OCI-LY7 (cell line): ENCODE results near the gene CEP95. TPM values are rescaled to one million over a fixed set of nuclear protein-coding genes. Genes with fewer than 3 reads are reported as not detected.
A peak's percentile ranks its signal among the peaks of the same experiment; 100 is the strongest.
"Not testable (repeated sequence)": the region's sequence is repeated elsewhere in the genome, so short reads cannot be mapped to it uniquely, and the experiment has no call there.

Experiments used
- BruUV-seq: library from RNA; stranded (reverse); fragments of 400-500 nt; replicated peaks from 2 replicates; lab custom pipeline; 2021; lab: Mats Ljungman, UMichigan
- CTCF ChIA-PET: fragments of 300-600 bp; sonication (Branson Sonifier 250); formaldehyde crosslinking; loops from one replicate; lab custom pipeline; 2022; ENCODE audit warnings: antibody characterized with exemption; ENCODE audit not compliant: unreplicated experiment; lab: Charles Lee
- POLR2A ChIA-PET: fragments of 300-600 bp; sonication (Branson Sonifier 250); formaldehyde crosslinking; loops from one replicate; lab custom pipeline; 2022; ENCODE audit warnings: antibody characterized with exemption; lab: Charles Lee
- DNase-seq: peaks from one replicate; pipeline ENCODE4 v3.0.0-alpha.2; 2015; ENCODE audit warnings: low spot score
- H2AFZ ChIP-seq: fragments of 200-600 bp; sonication (generic), shearing (Covaris generic); 2 replicates; pipeline ENCODE4 v1.6.1; 2014; ENCODE audit warnings: mild to moderate bottlenecking, antibody characterized with exemption, low read length, moderate library complexity
- H3K27ac ChIP-seq: fragments of 200-600 bp; sonication (generic); 2 replicates; pipeline ENCODE4 v1.5.1; 2014; ENCODE audit warnings: mixed run types, low read depth, mild to moderate bottlenecking, moderate library complexity, low read length, inconsistent platforms; ENCODE audit not compliant: poor library complexity, severe bottlenecking
- H3K36me3 ChIP-seq: fragments of 200-600 bp; sonication (generic); 2 replicates; pipeline ENCODE4 v1.6.1; 2014; ENCODE audit warnings: mild to moderate bottlenecking, antibody characterized with exemption, low read length, moderate library complexity, mixed read lengths; ENCODE audit not compliant: insufficient read depth
- H3K4me1 ChIP-seq: fragments of 200-600 bp; sonication (generic); 2 replicates; pipeline ENCODE4 v1.5.1; 2014; ENCODE audit warnings: mild to moderate bottlenecking, low read length; ENCODE audit not compliant: insufficient read depth, poor library complexity, severe bottlenecking
- H3K4me2 ChIP-seq: fragments of 200-600 bp; sonication (generic); 2 replicates; pipeline ENCODE4 v1.6.1; 2014; ENCODE audit warnings: mild to moderate bottlenecking, low read length
- H3K4me3 ChIP-seq: fragments of 200-600 bp; sonication (generic); 2 replicates; pipeline ENCODE4 v1.5.1; 2014; ENCODE audit warnings: mild to moderate bottlenecking, low read depth, low read length; ENCODE audit not compliant: poor library complexity, severe bottlenecking
- H3K79me2 ChIP-seq: fragments of 200-600 bp; sonication (generic); 2 replicates; pipeline ENCODE4 v1.6.1; 2016; ENCODE audit warnings: low read depth, mild to moderate bottlenecking, low read length, moderate library complexity, mixed read lengths; ENCODE audit not compliant: insufficient read depth
- H3K9me2 ChIP-seq: fragments of 200-600 bp; sonication (generic); 2 replicates; pipeline ENCODE4 v1.6.1; 2016; ENCODE audit warnings: mild to moderate bottlenecking, low read length, mixed read lengths; ENCODE audit not compliant: insufficient read depth
- H3K9me3 ChIP-seq: fragments of 200-600 bp; sonication (generic); 2 replicates; pipeline ENCODE4 v1.6.1; 2014; ENCODE audit warnings: mild to moderate bottlenecking, mixed run types, low read length, mixed read lengths
- H4K20me1 ChIP-seq: fragments of 200-600 bp; sonication (generic); 2 replicates; pipeline ENCODE4 v1.6.1; 2014; ENCODE audit warnings: mild to moderate bottlenecking, antibody characterized with exemption, low read length, moderate library complexity, mixed read lengths; ENCODE audit not compliant: insufficient read depth
- EZH2phosphoT487 ChIP-seq: fragments of 200-600 bp; sonication (generic); IDR thresholded peaks from 2 replicates; pipeline ENCODE4 v1.6.1; 2018; ENCODE audit warnings: low read depth, borderline replicate concordance, mild to moderate bottlenecking, mixed run types, antibody characterized with exemption, low read length, moderate library complexity, mixed read lengths
- intact Hi-C: fragments of 100-400 bp; cut with micrococcal nuclease; formaldehyde crosslinking; loops from one replicate; pipeline ENCODE4 v1.10.0; 2022; ENCODE audit not compliant: unreplicated experiment
- total RNA-seq, 2 experiments: library from RNA; depleted of rRNA in 1 of 2; stranded (reverse); fragments of >200 nt in 1 of 2; shearing (Covaris generic) in 1 of 2; gene quantifications; 2 replicates each; pipeline ENCODE4 v1.2.3, GENCODE V29; 2014 to 2022
- TF ChIP-seq, protein P1 (sequence below): fragments of 200-600 bp; sonication (generic); conservative IDR thresholded peaks from 2 replicates; pipeline ENCODE4 v1.5.1; 2014; ENCODE audit warnings: mild to moderate bottlenecking, antibody characterized with exemption, low read length, moderate library complexity, mixed read lengths

CEP95 gene
- total RNA-seq, 2 experiments from 2014 or later, result 62.7 to 89.6 TPM

DNA sequence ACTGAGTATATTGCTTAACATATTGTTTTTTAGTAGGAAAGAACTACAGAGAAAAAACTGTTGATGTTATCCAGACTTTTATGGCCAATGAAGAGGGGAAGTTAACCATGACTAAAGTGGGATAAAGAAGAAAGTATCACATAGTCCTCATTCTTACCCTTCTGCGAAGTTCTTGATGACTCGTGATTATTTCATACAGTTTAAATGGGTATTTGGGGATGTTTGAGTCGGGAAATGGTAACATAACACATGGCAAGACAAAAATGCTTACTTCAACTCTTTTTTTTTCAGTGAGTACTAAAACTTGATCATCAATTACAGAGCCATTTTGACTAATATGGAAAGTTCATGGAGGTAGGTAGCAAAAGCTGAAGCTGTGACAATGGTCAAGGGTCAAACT is 14.8 kb upstream of the CEP95 start:
- Histone ChIP-seq H3K9me2 (no peaks in the 10 kb centered on the region), H3K36me3 (peaks cover 77% of the 10 kb centered on the region), H3K4me2 (no peak overlapping the region), H4K20me1 (peaks cover 5% of the 10 kb centered on the region; the same call in 1 of the 2 replicates), H3K27ac (no peak overlapping the region), H2AFZ (no peak overlapping the region), H3K4me1 (peaks cover 14% of the 10 kb centered on the region), H3K4me3 (no peak overlapping the region), H3K9me3 (no peaks in the 10 kb centered on the region; the same call in 1 of the 2 replicates), H3K79me2 (peaks cover 55% of the 10 kb centered on the region)
- DNase-seq, result no peak
- BruUV-seq, result no TSS peak
- TF ChIP-seq EZH2phosphoT487, result no peak
- TF ChIP-seq, protein P1, sequence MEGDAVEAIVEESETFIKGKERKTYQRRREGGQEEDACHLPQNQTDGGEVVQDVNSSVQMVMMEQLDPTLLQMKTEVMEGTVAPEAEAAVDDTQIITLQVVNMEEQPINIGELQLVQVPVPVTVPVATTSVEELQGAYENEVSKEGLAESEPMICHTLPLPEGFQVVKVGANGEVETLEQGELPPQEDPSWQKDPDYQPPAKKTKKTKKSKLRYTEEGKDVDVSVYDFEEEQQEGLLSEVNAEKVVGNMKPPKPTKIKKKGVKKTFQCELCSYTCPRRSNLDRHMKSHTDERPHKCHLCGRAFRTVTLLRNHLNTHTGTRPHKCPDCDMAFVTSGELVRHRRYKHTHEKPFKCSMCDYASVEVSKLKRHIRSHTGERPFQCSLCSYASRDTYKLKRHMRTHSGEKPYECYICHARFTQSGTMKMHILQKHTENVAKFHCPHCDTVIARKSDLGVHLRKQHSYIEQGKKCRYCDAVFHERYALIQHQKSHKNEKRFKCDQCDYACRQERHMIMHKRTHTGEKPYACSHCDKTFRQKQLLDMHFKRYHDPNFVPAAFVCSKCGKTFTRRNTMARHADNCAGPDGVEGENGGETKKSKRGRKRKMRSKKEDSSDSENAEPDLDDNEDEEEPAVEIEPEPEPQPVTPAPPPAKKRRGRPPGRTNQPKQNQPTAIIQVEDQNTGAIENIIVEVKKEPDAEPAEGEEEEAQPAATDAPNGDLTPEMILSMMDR, result no peak
- ChIA-PET CTCF (no interaction called here), POLR2A (interaction anchor here (0.5 to 1.0 kb wide), 4 partner anchors 10 to 436 kb away, joined by 3 to 4 read pairs (median 3); no protein-coding TSS in a partner anchor)
- intact Hi-C loops, result loop anchor here (1.0 kb wide), 1 partner anchor 72 kb away; no protein-coding TSS in a partner anchor

DNA sequence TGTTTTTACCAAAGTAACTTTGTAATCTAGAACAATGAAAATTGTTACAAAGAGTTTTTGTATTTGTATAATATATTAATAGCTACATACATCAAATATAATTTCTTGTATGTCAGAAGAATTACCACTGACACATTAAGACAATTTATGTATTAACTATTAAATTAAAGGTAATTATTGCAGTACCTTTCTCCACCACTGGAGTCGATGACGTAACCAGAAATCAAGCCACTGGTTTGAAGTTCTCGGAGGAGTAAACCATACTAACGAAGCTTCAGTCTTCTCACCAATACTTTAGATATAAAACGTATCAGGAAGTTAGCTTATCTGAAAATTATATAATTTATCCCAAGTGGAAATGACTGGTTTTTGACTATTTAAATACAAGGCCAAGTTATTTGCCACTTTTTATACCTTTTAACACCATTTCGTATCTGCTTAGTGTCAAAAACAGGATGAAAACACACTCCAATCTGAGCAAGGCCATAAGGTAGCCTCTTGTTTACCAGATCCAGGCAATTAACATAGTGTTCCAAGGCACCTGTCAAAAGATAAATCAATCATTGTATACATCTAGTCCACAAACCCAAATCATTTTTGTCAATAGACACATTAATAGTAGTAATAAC is 14.2 kb upstream of the CEP95 start:
- no peak overlapping the region for H2AFZ ChIP-seq
- H4K20me1 ChIP-seq, result peaks cover 5% of the 10 kb centered on the region; the same call in 1 of the 2 replicates
- H3K27ac ChIP-seq, result no peak overlapping the region
- H3K4me3 ChIP-seq, result peak overlapping the region; percentile 2
- peaks cover 20% of the 10 kb centered on the region for H3K4me1 ChIP-seq
- DNase-seq, result peak; percentile 44
- peak overlapping the region; percentile 17; the same call in 1 of the 2 replicates for H3K4me2 ChIP-seq
- peaks cover 55% of the 10 kb centered on the region for H3K79me2 ChIP-seq
- no peaks in the 10 kb centered on the region for H3K9me2 ChIP-seq
- CTCF ChIA-PET, result no interaction called here
- BruUV-seq, result no TSS peak
- peaks cover 73% of the 10 kb centered on the region for H3K36me3 ChIP-seq
- intact Hi-C loops, result no loop called here
- no peaks in the 10 kb centered on the region; the same call in 1 of the 2 replicates for H3K9me3 ChIP-seq
- TF ChIP-seq, protein P1, result peak; percentile 76
- TF ChIP-seq EZH2phosphoT487, result no peak
- POLR2A ChIA-PET, result interaction anchor here (0.5 to 1.0 kb wide), 6 partner anchors 15 to 1820 kb away, joined by 3 to 4 read pairs (median 3); no protein-coding TSS in a partner anchor

DNA sequence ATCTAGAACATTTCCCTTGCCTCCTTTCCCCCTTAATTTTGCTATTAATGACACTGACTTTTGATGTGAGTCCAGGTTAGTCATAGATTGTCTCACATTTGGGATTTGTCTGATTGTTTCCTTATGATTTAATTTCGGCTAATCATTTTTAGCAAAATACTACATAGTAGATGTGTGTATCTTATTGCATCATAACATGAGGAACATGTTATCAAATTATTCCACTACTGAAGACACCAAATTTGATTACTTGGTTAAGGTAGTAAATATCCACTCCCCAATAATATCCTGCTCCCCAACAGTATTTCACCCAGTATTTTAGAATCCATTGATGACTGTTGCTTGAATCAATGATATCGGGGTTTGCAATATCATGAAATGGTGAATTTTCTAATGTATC is 12.7 kb upstream of the CEP95 start:
- H3K27ac ChIP-seq, result peak overlapping the region; percentile 30
- H3K4me2 ChIP-seq, result peak overlapping the region; percentile 76
- H3K79me2 ChIP-seq, result peaks cover 63% of the 10 kb centered on the region
- H3K4me1 ChIP-seq, result peaks cover 35% of the 10 kb centered on the region
- CTCF ChIA-PET, result no interaction called here
- no peak for TF ChIP-seq EZH2phosphoT487
- TF ChIP-seq, protein P1, result no peak
- no TSS peak for BruUV-seq
- H3K4me3 ChIP-seq, result peak overlapping the region; percentile 87
- no peak overlapping the region for H2AFZ ChIP-seq
- intact Hi-C loops, result no loop called here
- peaks cover 74% of the 10 kb centered on the region for H3K36me3 ChIP-seq
- no peaks in the 10 kb centered on the region for H3K9me2 ChIP-seq
- H4K20me1 ChIP-seq, result peaks cover 18% of the 10 kb centered on the region; the same call in 1 of the 2 replicates
- no peaks in the 10 kb centered on the region; the same call in 1 of the 2 replicates for H3K9me3 ChIP-seq
- POLR2A ChIA-PET, result interaction anchor here (0.6 kb wide), 1 partner anchor 27 kb away, joined by 3 read pairs; no protein-coding TSS in a partner anchor
- no peak for DNase-seq

DNA sequence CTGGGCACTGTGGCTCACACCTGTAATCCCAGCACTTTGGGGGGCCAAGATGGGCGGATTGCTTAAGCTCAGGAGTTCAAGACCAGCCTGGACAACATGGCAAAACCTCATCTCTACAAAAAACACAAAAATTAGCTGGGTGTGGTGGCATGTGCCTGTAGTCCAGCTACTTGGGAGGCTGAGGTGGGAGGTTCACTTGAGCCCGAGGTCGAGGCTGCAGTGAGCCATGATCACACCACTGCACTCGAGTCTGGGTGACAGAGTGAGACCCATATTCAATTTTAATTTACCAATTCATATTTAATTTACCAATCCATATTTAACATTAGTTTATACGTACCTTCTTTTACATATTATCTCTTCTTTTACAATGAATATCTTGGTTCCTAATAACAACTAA is 11.5 kb upstream of the CEP95 start:
- Histone ChIP-seq H3K4me1 (peaks cover 47% of the 10 kb centered on the region), H4K20me1 (peaks cover 21% of the 10 kb centered on the region; the same call in 1 of the 2 replicates), H3K36me3 (peaks cover 74% of the 10 kb centered on the region), H3K4me3 (peak overlapping the region; percentile 87), H3K4me2 (peak overlapping the region; percentile 76), H3K79me2 (peaks cover 74% of the 10 kb centered on the region)
- DNase-seq, CTCF ChIA-PET, H3K27ac ChIP-seq, BruUV-seq, H3K9me3 ChIP-seq, H2AFZ ChIP-seq, H3K9me2 ChIP-seq: not testable (repeated sequence)
- POLR2A ChIA-PET, result interaction anchor here (0.6 to 2.0 kb wide), 4 partner anchors 9 to 318 kb away, joined by 3 to 6 read pairs (median 3); no protein-coding TSS in a partner anchor
- intact Hi-C loops, result loop anchor here (5.0 kb wide), 1 partner anchor 568 kb away; no protein-coding TSS in a partner anchor
